ENCODE data around the gene SHISA5. TPM values are rescaled to one million over a fixed set of nuclear protein-coding genes. Genes with fewer than 3 reads are reported as not detected.

Gene SHISA5
- total RNA-seq, 4 donors from 2014 or later = 98.2 to 191 (median 122) TPM

- WGBS, 2 donors (ENCODE audit: low coverage in 1 of 2) = 80 to 86% methylated on average over 1 of the region's 16 CpGs
- peaks cover 0 to 13% of the 10 kb centered on the region in 2 donors for H3K36me3 ChIP-seq
- TF ChIP-seq POLR2A (IDR thresholded peaks at IDR 0.05) = no peak
- TF ChIP-seq EP300 (IDR thresholded peaks at IDR 0.05) = no peak
- TF ChIP-seq, protein P1, sequence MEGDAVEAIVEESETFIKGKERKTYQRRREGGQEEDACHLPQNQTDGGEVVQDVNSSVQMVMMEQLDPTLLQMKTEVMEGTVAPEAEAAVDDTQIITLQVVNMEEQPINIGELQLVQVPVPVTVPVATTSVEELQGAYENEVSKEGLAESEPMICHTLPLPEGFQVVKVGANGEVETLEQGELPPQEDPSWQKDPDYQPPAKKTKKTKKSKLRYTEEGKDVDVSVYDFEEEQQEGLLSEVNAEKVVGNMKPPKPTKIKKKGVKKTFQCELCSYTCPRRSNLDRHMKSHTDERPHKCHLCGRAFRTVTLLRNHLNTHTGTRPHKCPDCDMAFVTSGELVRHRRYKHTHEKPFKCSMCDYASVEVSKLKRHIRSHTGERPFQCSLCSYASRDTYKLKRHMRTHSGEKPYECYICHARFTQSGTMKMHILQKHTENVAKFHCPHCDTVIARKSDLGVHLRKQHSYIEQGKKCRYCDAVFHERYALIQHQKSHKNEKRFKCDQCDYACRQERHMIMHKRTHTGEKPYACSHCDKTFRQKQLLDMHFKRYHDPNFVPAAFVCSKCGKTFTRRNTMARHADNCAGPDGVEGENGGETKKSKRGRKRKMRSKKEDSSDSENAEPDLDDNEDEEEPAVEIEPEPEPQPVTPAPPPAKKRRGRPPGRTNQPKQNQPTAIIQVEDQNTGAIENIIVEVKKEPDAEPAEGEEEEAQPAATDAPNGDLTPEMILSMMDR (IDR thresholded peaks at IDR 0.05) = no peak
- TF ChIP-seq POLR2AphosphoS5 (IDR thresholded peaks at IDR 0.05) = no peak
- no peaks in the 10 kb centered on the region for H3K27me3 ChIP-seq
- H3K27ac ChIP-seq = peak overlapping the region in 3 of 4 donors; percentile 86 to 99 (median 98)
- H3K4me3 ChIP-seq = peak overlapping the region in 1 of 2 donors; percentile 15
- no peak for ATAC-seq
- H3K9me3 ChIP-seq = no peaks in the 10 kb centered on the region
- H3K4me1 ChIP-seq = peaks cover 6 to 67% (median 31%) of the 10 kb centered on the region in 3 donors
These were observed 71.3 kb downstream of the SHISA5 start for GRCh38 chr3:48432411-48433371.

- Histone ChIP-seq H3K9me3 (no peaks in the 10 kb centered on the region), H3K4me1 (peaks cover 6 to 78% (median 35%) of the 10 kb centered on the region in 3 donors), H3K4me3 (no peak overlapping the region), H3K36me3 (peaks cover 0 to 13% of the 10 kb centered on the region in 2 donors), H3K27ac (peak overlapping the region; percentile 88 to 99 (median 97)), H3K27me3 (no peaks in the 10 kb centered on the region)
- no peak for ATAC-seq
- TF ChIP-seq, protein P1 (IDR thresholded peaks at IDR 0.05) = no peak
- TF ChIP-seq POLR2AphosphoS5 (IDR thresholded peaks at IDR 0.05) = no peak
- no peak for TF ChIP-seq EP300 (IDR thresholded peaks at IDR 0.05)
- no peak for TF ChIP-seq POLR2A (IDR thresholded peaks at IDR 0.05)
- 69% methylated on average over 5 of the region's 8 CpGs; no CpG with 5 or more reads in 1 of the 2 donors for WGBS, 2 donors (ENCODE audit: low coverage in 1 of 2)
These were observed 72.5 kb downstream of the SHISA5 start for GRCh38 chr3:48431224-48432029.

DNA sequence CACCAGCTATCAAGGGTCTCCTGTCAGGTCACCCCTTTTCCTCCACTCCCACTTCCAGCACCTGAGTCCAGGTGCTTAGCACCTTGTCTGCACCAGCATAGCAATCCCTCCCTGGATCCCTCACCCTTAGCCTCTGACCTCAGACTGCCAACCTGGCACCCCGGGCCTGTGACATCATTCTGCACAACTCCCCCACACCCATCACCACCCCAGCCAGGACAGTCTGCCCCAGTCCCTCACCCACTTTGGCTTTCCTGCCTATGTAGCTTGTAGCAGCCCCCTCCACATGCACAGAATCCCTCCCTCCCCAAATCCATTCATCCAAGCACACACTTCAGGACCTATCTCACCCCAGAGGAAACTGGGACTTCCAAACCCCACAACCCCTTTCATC is 73.3 kb downstream of the SHISA5 start:
- no peak overlapping the region for H3K4me3 ChIP-seq
- peaks cover 6 to 78% (median 42%) of the 10 kb centered on the region in 3 donors for H3K4me1 ChIP-seq
- ATAC-seq = no peak
- H3K36me3 ChIP-seq = peaks cover 0 to 13% of the 10 kb centered on the region in 2 donors
- peak overlapping the region; percentile 88 to 99 (median 97) for H3K27ac ChIP-seq
- TF ChIP-seq, protein P1 (IDR thresholded peaks at IDR 0.05) = no peak
- TF ChIP-seq POLR2A (IDR thresholded peaks at IDR 0.05) (no peak), POLR2AphosphoS5 (IDR thresholded peaks at IDR 0.05) (no peak), EP300 (IDR thresholded peaks at IDR 0.05) (no peak)
- no peaks in the 10 kb centered on the region for H3K9me3 ChIP-seq
- 78% methylated on average over 1 of the region's 1 CpG; no CpG with 5 or more reads in 1 of the 2 donors for WGBS, 2 donors (ENCODE audit: low coverage in 1 of 2)
- H3K27me3 ChIP-seq = no peaks in the 10 kb centered on the region

DNA sequence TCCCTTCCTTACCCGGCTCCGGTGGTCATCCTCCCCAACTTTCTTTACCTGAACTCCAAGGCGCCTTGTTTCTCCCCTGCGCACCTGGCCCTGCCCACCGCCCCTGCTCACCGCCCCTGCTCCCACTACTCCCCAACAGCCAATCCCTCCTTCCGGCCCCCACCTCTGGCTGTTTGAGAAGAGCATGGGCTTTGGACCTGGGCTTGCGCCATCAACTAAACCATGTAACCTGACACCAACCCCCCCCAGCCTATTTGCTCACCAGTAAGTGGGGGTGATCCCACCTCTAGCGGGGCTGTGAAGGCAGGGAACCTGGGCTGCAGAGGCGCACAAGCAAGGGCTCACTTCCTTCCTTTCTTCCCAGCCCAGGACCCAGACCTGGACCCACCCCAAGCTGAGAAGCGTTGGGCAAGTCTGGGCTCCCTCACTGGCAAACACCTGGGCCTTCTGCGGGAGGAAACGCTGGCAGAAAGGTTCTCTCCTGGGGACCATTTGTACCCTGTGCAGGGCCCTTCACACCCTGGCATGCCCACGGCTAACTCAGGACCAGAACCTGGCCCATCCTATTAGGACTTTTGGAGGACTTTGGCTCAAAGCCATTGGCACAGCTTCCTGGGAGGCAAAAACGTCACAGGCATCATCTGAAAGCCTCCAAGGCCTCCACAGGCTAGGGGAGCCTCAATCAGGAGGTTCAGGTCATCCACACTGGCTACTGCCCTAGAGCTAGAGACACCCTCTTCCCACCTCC is 73.8 kb downstream of the SHISA5 start, which contains the start of gene PLXNB1:
Gene PLXNB1, minus strand, starts transcription at position 127 of the 748 bp plus-strand sequence. CDS start 5,475 bp downstream, outside the sequence.
- Histone ChIP-seq H3K36me3 (peaks cover 0 to 13% of the 10 kb centered on the region in 2 donors), H3K27me3 (no peaks in the 10 kb centered on the region), H3K27ac (peak within 1 kb of the TSS; percentile 88 to 99 (median 97)), H3K4me3 (peak within 1 kb of the TSS; percentile 74 to 97), H3K4me1 (peaks cover 6 to 78% (median 47%) of the 10 kb centered on the region in 3 donors), H3K9me3 (no peaks in the 10 kb centered on the region)
- peak; percentile 64 for ATAC-seq
- TF ChIP-seq EP300 (IDR thresholded peaks at IDR 0.05) = no peak
- TF ChIP-seq, protein P1 (IDR thresholded peaks at IDR 0.05) = no peak
- peak; percentile 39 for TF ChIP-seq POLR2AphosphoS5 (IDR thresholded peaks at IDR 0.05)
- TF ChIP-seq POLR2A (IDR thresholded peaks at IDR 0.05) = peak in 1 of 2 donors; percentile 33
- WGBS, 2 donors (ENCODE audit: low coverage in 1 of 2) = 14% methylated on average over 8 of the region's 15 CpGs; no CpG with 5 or more reads in 1 of the 2 donors
